H1 (cell line): ENCODE data around the gene CELF1. TPM values are rescaled to one million over a fixed set of nuclear protein-coding genes. Genes with fewer than 3 reads are reported as not detected.

Experiments used
- CTCF ChIA-PET: fragments of 300-600 bp; sonication (Branson Sonifier 250); formaldehyde crosslinking; loops from one replicate; lab custom pipeline; 2021; ENCODE audit not compliant: partially characterized antibody; lab: Charles Lee
- POLR2A ChIA-PET: fragments of 300-600 bp; sonication (Branson Sonifier 250); formaldehyde crosslinking; loops from one replicate; lab custom pipeline; 2021; ENCODE audit warnings: inconsistent platforms; ENCODE audit not compliant: partially characterized antibody; lab: Charles Lee
- DNase-seq, 2 experiments: peaks; one replicate each; pipeline versions ENCODE4 v3.0.0 to v3.0.0-alpha.2; 2010 to 2022; ENCODE audit warnings: low spot score in 2 of 2, low read depth in 1 of 2, mixed read lengths in 1 of 2
- FAIRE-seq: peaks from 2 replicates; lab custom pipeline; 2011; peaks lifted over from hg19 to GRCh38; lab: Jason Lieb, UNC
- H2AFZ ChIP-seq: 2 replicates; pipeline ENCODE4 v1.8.1; 2012; ENCODE audit warnings: low read length, inconsistent platforms
- H2AK5ac ChIP-seq: 2 replicates; pipeline ENCODE4 v1.6.1; 2013; ENCODE audit warnings: low read depth, low read length
- H2BK120ac ChIP-seq: replicated peaks from 2 replicates; pipeline ENCODE3; 2013; ENCODE audit warnings: low read depth, low read length, inconsistent platforms
- H2BK12ac ChIP-seq: 2 replicates; pipeline ENCODE4 v1.6.1; 2013; ENCODE audit warnings: low read depth, low read length
- H2BK15ac ChIP-seq: 2 replicates; pipeline ENCODE4 v1.6.1; 2013; ENCODE audit warnings: low read length
- H2BK20ac ChIP-seq: 2 replicates; pipeline ENCODE4 v1.6.1; 2013; ENCODE audit warnings: low read length
- H2BK5ac ChIP-seq: 2 replicates; pipeline ENCODE4 v1.6.1; 2013; ENCODE audit warnings: low read depth, low read length
- H3K14ac ChIP-seq: 2 replicates; pipeline ENCODE4 v1.6.1; 2013; ENCODE audit warnings: inconsistent platforms; ENCODE audit not compliant: insufficient read length
- H3K18ac ChIP-seq: 2 replicates; pipeline ENCODE4 v1.6.1; 2013; ENCODE audit warnings: low read length; ENCODE audit errors: extremely low read depth
- H3K23ac ChIP-seq: 2 replicates; pipeline ENCODE4 v1.6.1; 2013; ENCODE audit warnings: inconsistent platforms; ENCODE audit not compliant: insufficient read length
- H3K23me2 ChIP-seq: 2 replicates; pipeline ENCODE4 v1.6.1; 2013; ENCODE audit warnings: low read depth, low read length
- H3K27ac ChIP-seq: 2 replicates; pipeline ENCODE4 v1.6.1; 2011; ENCODE audit warnings: low read depth, low read length, inconsistent platforms
- H3K27me3 ChIP-seq, 4 experiments: replicated peaks in 1 of 4; 1 replicate in 1 of 4; 2 replicates in 3 of 4; pipeline versions ENCODE4 v1.6.1 to v1.8.1; 2011 to 2013; ENCODE audit warnings: low read length in 3 of 4, mild to moderate bottlenecking in 3 of 4, inconsistent platforms in 2 of 4, mixed read lengths in 2 of 4, moderate library complexity in 1 of 4; ENCODE audit not compliant: control insufficient read depth in 3 of 4, insufficient read depth in 3 of 4; ENCODE audit errors: extremely low read depth in 1 of 4
- H3K36me3 ChIP-seq, 4 experiments: 2 replicates each; pipeline versions ENCODE4 v1.6.1 to v1.8.1; 2011 to 2013; ENCODE audit warnings: mild to moderate bottlenecking in 4 of 4, low read length in 3 of 4, moderate library complexity in 2 of 4, control low read depth in 1 of 4, inconsistent platforms in 1 of 4; ENCODE audit not compliant: insufficient read depth in 4 of 4, control insufficient read depth in 2 of 4
- H3K4ac ChIP-seq: replicated peaks from 2 replicates; pipeline ENCODE3; 2013; ENCODE audit warnings: low read length, low read depth, mixed read lengths, inconsistent platforms; ENCODE audit not compliant: insufficient read length
- H3K4me1 ChIP-seq, 4 experiments: replicated peaks in 1 of 4; 1 replicate in 1 of 4; 2 replicates in 3 of 4; pipeline versions ENCODE4 v1.6.1 to v1.8.1; 2011 to 2013; ENCODE audit warnings: low read length in 3 of 4, inconsistent platforms in 2 of 4, mixed read lengths in 1 of 4; ENCODE audit not compliant: insufficient read depth in 4 of 4, control insufficient read depth in 3 of 4
- H3K4me2 ChIP-seq, 2 experiments: 2 replicates each; pipeline versions ENCODE4 v1.6.1 to v1.8.1; 2011 to 2013; ENCODE audit warnings: low read depth in 2 of 2, low read length in 2 of 2, control low read depth in 1 of 2, inconsistent platforms in 1 of 2, mild to moderate bottlenecking in 1 of 2; ENCODE audit not compliant: insufficient read depth in 1 of 2
- H3K4me3 ChIP-seq, 4 experiments: fragments of 200-600, 300-600 bp in 1 of 4; sonication (generic), shearing (Covaris generic), sonication (Bioruptor Twin) in 1 of 4; 2 replicates each; pipeline versions ENCODE4 v1.5.1 to v1.8.1; 2011 to 2016; ENCODE audit warnings: low read length in 4 of 4, low read depth in 3 of 4, control low read depth in 2 of 4, inconsistent platforms in 2 of 4, mild to moderate bottlenecking in 2 of 4, mixed read lengths in 1 of 4, moderate library complexity in 1 of 4; ENCODE audit not compliant: insufficient read depth in 2 of 4; ENCODE audit errors: extremely low read depth in 1 of 4
- H3K56ac ChIP-seq: replicated peaks from 2 replicates; pipeline ENCODE3; 2013; ENCODE audit warnings: low read depth, mild to moderate bottlenecking, mixed read lengths, low read length, inconsistent platforms; ENCODE audit not compliant: insufficient read length
- H3K79me1 ChIP-seq: 2 replicates; pipeline ENCODE4 v1.6.1; 2013; ENCODE audit warnings: low read depth, low read length, control low read depth
- H3K79me2 ChIP-seq, 2 experiments: 2 replicates each; pipeline versions ENCODE4 v1.6.1 to v1.8.1; 2012 to 2013; ENCODE audit warnings: low read length in 2 of 2, mild to moderate bottlenecking in 2 of 2, inconsistent platforms in 1 of 2; ENCODE audit not compliant: insufficient read depth in 2 of 2, control insufficient read depth in 1 of 2
- H3K9ac ChIP-seq, 4 experiments: replicated peaks in 1 of 4; 1 replicate in 1 of 4; 2 replicates in 3 of 4; pipeline versions ENCODE4 v1.6.1 to v1.8.1; 2011 to 2013; ENCODE audit warnings: low read depth in 3 of 4, low read length in 3 of 4, control low read depth in 2 of 4, mild to moderate bottlenecking in 2 of 4, moderate library complexity in 2 of 4, inconsistent platforms in 1 of 4; ENCODE audit errors: extremely low read depth in 1 of 4
- H3K9me3 ChIP-seq, 2 experiments: 2 replicates each; pipeline versions ENCODE4 v1.6.1 to v1.8.1; 2012 to 2013; ENCODE audit warnings: mild to moderate bottlenecking in 2 of 2, moderate library complexity in 2 of 2, control low read depth in 1 of 2, inconsistent platforms in 1 of 2, low read depth in 1 of 2, low read length in 1 of 2, mixed read lengths in 1 of 2; ENCODE audit not compliant: insufficient read depth in 2 of 2
- H4K20me1 ChIP-seq, 2 experiments: replicated peaks in 1 of 2; 2 replicates each; pipeline versions ENCODE3 to v1.8.1; 2011 to 2013; ENCODE audit warnings: inconsistent platforms in 2 of 2, low read length in 2 of 2, mild to moderate bottlenecking in 1 of 2; ENCODE audit not compliant: insufficient read depth in 2 of 2, control insufficient read depth in 1 of 2
- H4K5ac ChIP-seq: 2 replicates; pipeline ENCODE4 v1.6.1; 2013; ENCODE audit warnings: low read length, low read depth, mixed read lengths, inconsistent platforms; ENCODE audit not compliant: insufficient read length
- H4K8ac ChIP-seq: 2 replicates; pipeline ENCODE4 v1.8.0; 2013; ENCODE audit warnings: mild to moderate bottlenecking, moderate library complexity, low read length, inconsistent platforms; ENCODE audit not compliant: insufficient read depth; ENCODE audit errors: extremely low read depth
- H4K91ac ChIP-seq: replicated peaks from 2 replicates; pipeline ENCODE3; 2013; ENCODE audit warnings: low read length, mixed read lengths, inconsistent platforms; ENCODE audit not compliant: insufficient read length
- ASH2L ChIP-seq: fragments of 200-600, 300-600 bp; sonication (generic); IDR thresholded peaks from one replicate; pipeline ENCODE4 v1.7.1; 2017; ENCODE audit warnings: low read length
- TEAD4 ChIP-seq: IDR thresholded peaks from 2 replicates; pipeline ENCODE4 v1.6.1; 2012; ENCODE audit warnings: low read depth, low read length, inconsistent platforms, mixed read lengths
- WGBS, 2 experiments: shearing (Covaris generic) in 1 of 2; methylation state at CpG; one replicate each; pipeline versions ENCODE4 v1.1.6 to v1.1.7; 2013 to 2015; ENCODE audit warnings: low lambda C conversion rate in 2 of 2, mixed read lengths in 2 of 2, inconsistent platforms in 1 of 2, low coverage in 1 of 2, missing lambda C conversion rate in 1 of 2; ENCODE audit not compliant: insufficient replicate concordance in 2 of 2, insufficient coverage in 1 of 2, insufficient read length in 1 of 2; ENCODE audit errors: extremely low coverage in 1 of 2, missing lambda C conversion rate in 1 of 2; 5-methylcytosine and 5-hydroxymethylcytosine counted together
- polyA plus RNA-seq, 7 experiments: library from polyadenylated mRNA; depleted of rRNA in 3 of 7; stranded (reverse) in 5 of 7; unstranded in 2 of 7; fragments of >200 nt in 5 of 7; fragments of 200-250 nt in 2 of 7; gene quantifications; 1 replicate in 5 of 7; 2 replicates in 1 of 7; 4 replicates in 1 of 7; pipeline versions ENCODE4 v1.2.1 to v1.2.3, GENCODE V29; 2011 to 2013; ENCODE audit warnings: missing spikeins in 2 of 7, mixed read lengths in 2 of 7
- total RNA-seq: library from RNA; stranded (reverse); fragmentation: NEBNext Ultra II Directional; extraction: Animal tissue kit (Norgen Biotek cat#: 25700); gene quantifications from 2 replicates; pipeline ENCODE4 v1.2.1, GENCODE V29; 2021

The CELF1 gene
- total and polyA plus RNA-seq, 2 of the 8 experiments (the other 6 are each of a cell fraction or from before 2014, with no cell fraction given) = 131 to 197 TPM

- Histone ChIP-seq H2BK120ac (no peak overlapping the region), H3K14ac (no peak overlapping the region), H3K4ac (no peak overlapping the region), H3K23me2 (peaks cover 2% of the 10 kb centered on the region; the same call in 1 of the 2 replicates), H3K27me3 (no peaks in the 10 kb centered on the region), H3K4me2 (peak overlapping the region in 1 of 2 experiments; percentile 40; a peak in 1 of 4 replicates), H3K4me1 (peaks cover 2 to 13% (median 11%) of the 10 kb centered on the region in 4 experiments; a peak in 5 of 7 replicates), H3K18ac (no peak overlapping the region), H2AFZ (no peak overlapping the region), H2BK12ac (no peak overlapping the region), H3K9me3 (no peaks in the 10 kb centered on the region), H3K23ac (no peak overlapping the region), H3K36me3 (no peaks in the 10 kb centered on the region; a peak in 2 of 8 replicates), H2BK20ac (no peak overlapping the region), H3K79me2 (peaks cover 33 to 96% of the 10 kb centered on the region in 2 experiments), H2BK15ac (no peak overlapping the region), H3K9ac (peak overlapping the region in 1 of 4 experiments; percentile 48; a peak in 2 of 7 replicates), H2AK5ac (peak overlapping the region; percentile 17; the same call in 1 of the 2 replicates), H3K4me3 (no peak overlapping the region), H3K27ac (0 out of 2 replicates have a peak overlapping the region, but pooled peaks have one; percentile 40), H4K91ac (no peak overlapping the region), H4K5ac (no peak overlapping the region), H3K56ac (no peak overlapping the region), H3K79me1 (peaks cover 11% of the 10 kb centered on the region), H4K20me1 (peaks cover 21 to 26% of the 10 kb centered on the region in 2 experiments), H2BK5ac (0 out of 2 replicates have a peak overlapping the region, but pooled peaks have one; percentile 7), H4K8ac (no peak overlapping the region)
- FAIRE-seq (no peak), DNase-seq (no peak)
- WGBS, 2 experiments = 83% methylated on average over 5 of the region's 5 CpGs; no CpG with 5 or more reads in 1 of the 2 experiments
- ChIA-PET CTCF (interaction anchor here (0.8 to 1.5 kb wide), 5 partner anchors 13 to 335 kb away, joined by 3 to 4 read pairs (median 3); partner anchors contain the start of genes CELF1 and PSMC3), POLR2A (interaction anchor here (0.6 to 4.1 kb wide), 6 partner anchors 10 to 62 kb away, joined by 3 to 19 read pairs (median 4); partner anchors contain the start of gene CELF1)
- peak; percentile 25 for TF ChIP-seq ASH2L
- no peak for TF ChIP-seq TEAD4
Observed at GRCh38 chr11:47514825-47515647, 37.9 kb downstream of the CELF1 start.
